Cortex of kidney (tissue), 1 donor: Measurements from ENCODE around the gene SGK2.
"Not testable (repeated sequence)": the region's sequence is repeated elsewhere in the genome, so short reads cannot be mapped to it uniquely, and the experiment has no call there.

Experiments
- DNase-seq: peaks from one replicate; lab custom pipeline; 2025; lab: John Stamatoyannopoulos, UW

SGK2 gene

DNA sequence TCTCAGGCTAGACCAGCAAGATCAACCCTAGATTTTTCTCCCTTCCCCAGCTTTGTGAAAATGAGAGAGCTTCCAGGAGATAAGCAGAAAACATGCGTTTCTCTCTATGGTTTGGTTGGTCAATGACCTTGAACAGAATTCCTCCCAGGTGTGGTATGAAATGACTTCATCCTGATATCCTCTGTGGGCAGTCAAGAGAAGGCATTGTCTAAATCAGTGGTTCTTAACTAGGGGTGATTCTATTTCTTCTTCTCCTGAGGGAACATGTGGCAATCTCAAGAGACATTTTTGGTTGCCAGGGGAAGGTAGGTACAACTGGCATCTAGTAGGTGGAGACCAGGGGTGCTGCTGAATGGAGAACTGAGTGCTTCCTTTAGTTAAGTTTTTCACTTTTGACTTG is 44.3 kb downstream of the SGK2 start:
- no peak for DNase-seq

DNA sequence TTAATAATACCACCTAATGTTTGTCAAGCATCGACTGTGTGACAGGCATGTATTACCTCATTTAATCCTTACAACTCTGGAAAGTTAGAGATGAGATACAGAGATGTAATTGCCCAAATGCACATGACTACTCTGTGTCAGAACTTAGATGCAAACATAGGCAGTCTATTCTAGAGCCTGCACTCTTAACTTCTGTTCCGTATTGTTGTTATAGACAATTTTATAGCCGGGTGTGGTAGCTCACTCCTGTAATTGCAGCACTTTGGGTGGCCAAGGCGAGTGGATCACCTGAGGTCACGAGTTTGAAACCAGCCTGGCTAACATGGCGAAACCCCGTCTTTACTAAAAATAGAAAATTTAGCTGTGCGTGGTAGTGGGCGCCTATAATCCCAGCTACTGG is 46.9 kb downstream of the SGK2 start:
- no peak for DNase-seq

DNA sequence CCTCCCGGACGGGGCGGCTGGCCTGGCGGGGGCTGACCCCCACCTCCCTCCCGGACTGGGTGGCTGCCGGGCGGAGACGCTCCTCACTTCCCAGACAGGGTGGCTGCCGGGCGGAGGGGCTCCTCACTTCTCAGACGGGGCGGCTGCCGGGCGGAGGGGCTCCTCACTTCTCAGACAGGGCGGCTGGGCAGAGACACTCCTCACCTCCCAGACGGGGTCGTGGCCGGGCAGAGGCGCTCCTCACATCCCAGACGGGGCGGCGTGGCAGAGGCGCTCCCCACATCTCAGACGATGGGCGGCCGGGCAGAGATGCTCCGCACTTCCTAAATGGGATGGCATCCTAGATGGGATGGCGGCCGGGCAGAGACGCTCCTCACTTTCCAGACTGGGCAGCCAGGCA is 48.5 kb downstream of the SGK2 start:
- not testable (repeated sequence) for DNase-seq

DNA sequence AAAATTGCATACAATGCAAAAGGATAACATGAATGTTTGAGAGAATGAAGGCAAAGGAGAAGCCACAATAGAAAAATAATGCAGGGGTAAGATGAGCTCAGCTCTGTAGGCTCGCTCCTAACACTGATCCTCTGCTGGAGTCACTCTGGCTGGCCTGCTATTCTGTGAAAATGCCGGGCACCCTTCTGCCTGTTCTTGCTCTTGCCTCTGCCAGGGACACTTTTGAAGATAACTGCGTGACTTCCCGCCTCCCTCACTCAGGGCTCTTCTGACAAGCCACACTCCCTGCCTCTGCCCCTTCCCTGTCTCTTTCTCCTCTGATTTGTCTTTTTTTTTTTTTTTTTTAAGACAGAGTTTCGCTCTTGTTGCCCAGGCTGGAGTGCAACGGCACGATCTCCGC is 72.8 kb downstream of the SGK2 start:
- DNase-seq, result no peak
